Epithelial cell of esophagus (primary cell): ENCODE results near the gene HOXB9.

Experiments used
- DNase-seq: peaks from one replicate; pipeline ENCODE4 v3.0.0; 2010; ENCODE audit warnings: low read depth
- H3K4me3 ChIP-seq: 2 replicates; pipeline ENCODE4 v1.5.1; 2011; ENCODE audit warnings: mild to moderate bottlenecking, low read length, control low read depth
- CTCF ChIP-seq: IDR thresholded peaks from 2 replicates; pipeline ENCODE4 v1.5.1; 2011; ENCODE audit warnings: low read depth, mild to moderate bottlenecking, low read length, control low read depth, inconsistent platforms; ENCODE audit not compliant: insufficient read depth; ENCODE audit errors: missing control alignments

The HOXB9 gene

GRCh38 chr17:48591255-48592056 is 34.7 kb downstream of the HOXB9 start:
- DNase-seq = no peak
- no peak overlapping the region for H3K4me3 ChIP-seq
- TF ChIP-seq CTCF = no peak

GRCh38 chr17:48590607-48591161 is 35.5 kb downstream of the HOXB9 start:
- no peak for TF ChIP-seq CTCF
- H3K4me3 ChIP-seq = no peak overlapping the region
- DNase-seq = no peak

- no peak for TF ChIP-seq CTCF
- no peak within 1 kb of the TSS for H3K4me3 ChIP-seq
- no peak for DNase-seq
Measured at GRCh38 chr17:48589831-48590606, 36.1 kb downstream of the HOXB9 start, which contains the start of gene HOXB3. Gene HOXB3, minus strand, starts transcription at chr17:48590241. Its CDS starts 37,767 bp downstream, at chr17:48552474.

- no peak for TF ChIP-seq CTCF
- no peak overlapping the region for H3K4me3 ChIP-seq
- no peak for DNase-seq
Measured at GRCh38 chr17:48589060-48589830, 36.9 kb downstream of the HOXB9 start.

- H3K4me3 ChIP-seq = no peak overlapping the region
- TF ChIP-seq CTCF = no peak
- no peak for DNase-seq
Measured at GRCh38 chr17:48588528-48588927, 37.6 kb downstream of the HOXB9 start.

GRCh38 chr17:48588074-48588415 is 38.1 kb downstream of the HOXB9 start:
- DNase-seq = no peak
- H3K4me3 ChIP-seq = no peak overlapping the region
- no peak for TF ChIP-seq CTCF
